ENCODE measurements around the gene MKRN2.

GRCh38 chr3:12536423-12536822 lies 20.5 kb upstream of the MKRN2 start:
- TF ChIP-seq CTCF (IDR thresholded peaks at IDR 0.05 in 4 of 5, conservative IDR thresholded peaks at IDR 0.05 in 1 of 5) (peak in 1 of 5 experiments; percentile 8), POLR2A (IDR thresholded peaks at IDR 0.05) (no peak)
